Natural killer cell (primary cell): Measurements from ENCODE around the gene RBFOX1. TPM values are rescaled to one million over a fixed set of nuclear protein-coding genes. Genes with fewer than 3 reads are reported as not detected.
"Not testable (repeated sequence)": the region's sequence is repeated elsewhere in the genome, so short reads cannot be mapped to it uniquely, and the experiment has no call there.

Experiments
- ATAC-seq, 3 donors: fragments of 150-1000 bp in 2 of 3; fragments of 200-7000 bp in 1 of 3; cut with Tn5 transposase; 1 replicate in 1 of 3; 2 replicates in 2 of 3; pipeline ENCODE4 v1.10.0; 2021; ENCODE audit warnings: mild to moderate bottlenecking in 2 of 3, moderate library complexity in 2 of 3
- DNase-seq, 2 donors: peaks; one replicate each; pipeline versions ENCODE4 v3.0.0 to v3.0.0-alpha.2; 2013 to 2021; ENCODE audit warnings: mixed read lengths in 1 of 2
- H3K27ac ChIP-seq: one replicate; pipeline ENCODE4 v1.5.1; 2013; ENCODE audit warnings: mild to moderate bottlenecking, low read length
- H3K27me3 ChIP-seq: one replicate; pipeline ENCODE4 v1.6.1; 2013; ENCODE audit warnings: low read length; ENCODE audit not compliant: control insufficient read depth, insufficient read depth
- H3K36me3 ChIP-seq: one replicate; pipeline ENCODE4 v1.6.1; 2013; ENCODE audit warnings: low read length; ENCODE audit not compliant: control insufficient read depth, insufficient read depth
- H3K4me1 ChIP-seq: one replicate; pipeline ENCODE4 v1.6.1; 2013; ENCODE audit warnings: low read length; ENCODE audit not compliant: control insufficient read depth, insufficient read depth
- H3K4me3 ChIP-seq: one replicate; pipeline ENCODE4 v1.5.1; 2013; ENCODE audit warnings: low read length
- H3K9me3 ChIP-seq: one replicate; pipeline ENCODE4 v1.6.1; 2013; ENCODE audit warnings: low read length; ENCODE audit not compliant: control insufficient read depth, insufficient read depth
- H3K27ac Mint-ChIP-seq, 2 donors: one replicate each; pipeline ENCODE4 v1.8.0; 2022; ENCODE audit warnings: mild to moderate bottlenecking in 2 of 2, mixed read lengths in 2 of 2, moderate library complexity in 1 of 2
- H3K27me3 Mint-ChIP-seq, 2 donors: one replicate each; pipeline ENCODE4 v1.8.0; 2022; ENCODE audit warnings: low read depth in 2 of 2, mixed read lengths in 2 of 2
- H3K36me3 Mint-ChIP-seq: one replicate; pipeline ENCODE4 v1.8.0; 2022; ENCODE audit warnings: mixed read lengths
- H3K4me1 Mint-ChIP-seq, 2 donors: one replicate each; pipeline ENCODE4 v1.8.0; 2022; ENCODE audit warnings: mixed read lengths in 2 of 2
- H3K4me3 Mint-ChIP-seq: one replicate; pipeline ENCODE4 v1.8.0; 2022; ENCODE audit warnings: mild to moderate bottlenecking, moderate library complexity, mixed read lengths
- H3K9me3 Mint-ChIP-seq, 2 donors: one replicate each; pipeline ENCODE4 v1.8.0; 2022; ENCODE audit warnings: mixed read lengths in 2 of 2
- CTCF ChIP-seq: fragments of 200-600 bp; IDR thresholded peaks from one replicate; pipeline ENCODE4 v1.8.0; 2022; ENCODE audit warnings: antibody characterized with exemption
- WGBS: methylation state at CpG from one replicate; pipeline ENCODE4 v1.1.7; 2013; ENCODE audit warnings: missing lambda C conversion rate; ENCODE audit not compliant: insufficient coverage; 5-methylcytosine and 5-hydroxymethylcytosine counted together
- intact Hi-C: fragments of 100-400 bp; cut with micrococcal nuclease; formaldehyde crosslinking; loops from one replicate; pipeline ENCODE4 v1.14.2; 2022
- total RNA-seq, 4 donors: library from RNA; stranded (reverse); fragments of 120-200 nt in 1 of 4; gene quantifications; one replicate each; pipeline versions ENCODE4 v1.2.3 to v1.2.4, GENCODE V29; 2013 to 2022

RBFOX1 gene
- total RNA-seq, 3 donors from 2014 or later (not counting 1 experiment from before 2014, with no cell fraction given), result not detected

GRCh38 chr16:7492122-7492521 is 159.5 kb downstream of the RBFOX1 start:
- no CpG with 5 or more reads among the region's 1 CpG for WGBS
- no peaks in the 10 kb centered on the region for H3K4me1 Mint-ChIP-seq

GRCh38 chr16:7493133-7493532 is 160.5 kb downstream of the RBFOX1 start:
- Histone ChIP-seq H3K27ac (no peak overlapping the region), H3K36me3 (no peaks in the 10 kb centered on the region), H3K4me3 (no peak overlapping the region), H3K4me1 (no peaks in the 10 kb centered on the region), H3K9me3 (peaks cover 6% of the 10 kb centered on the region), H3K27me3 (no peaks in the 10 kb centered on the region)
- Mint-ChIP-seq H3K4me1 (no peaks in the 10 kb centered on the region), H3K36me3 (no peaks in the 10 kb centered on the region), H3K4me3 (no peak overlapping the region), H3K9me3 (peaks cover 8 to 14% of the 10 kb centered on the region in 2 donors), H3K27ac (no peak overlapping the region), H3K27me3 (no peaks in the 10 kb centered on the region)
- WGBS, result 61% methylated on average over 4 of the region's 6 CpGs
- no peak for DNase-seq
- no peak for ATAC-seq
- intact Hi-C loops, result no loop called here
- TF ChIP-seq CTCF, result no peak

More at GRCh38 chr16:7492122-7492521, 159.5 kb downstream of the RBFOX1 start:
- Histone ChIP-seq H3K9me3 (peaks cover 6% of the 10 kb centered on the region), H3K36me3 (no peaks in the 10 kb centered on the region), H3K27me3 (no peaks in the 10 kb centered on the region), H3K27ac (no peak overlapping the region), H3K4me3 (no peak overlapping the region), H3K4me1 (no peaks in the 10 kb centered on the region)
- Mint-ChIP-seq H3K27me3 (no peaks in the 10 kb centered on the region), H3K9me3 (peaks cover 7 to 13% of the 10 kb centered on the region in 2 donors), H3K36me3 (no peaks in the 10 kb centered on the region), H3K4me3 (no peak overlapping the region), H3K27ac (no peak overlapping the region)
- DNase-seq (no peak), ATAC-seq (no peak)
- intact Hi-C loops, result no loop called here
- TF ChIP-seq CTCF, result no peak

- no peaks in the 10 kb centered on the region for H3K36me3 Mint-ChIP-seq
- Histone ChIP-seq H3K36me3 (no peaks in the 10 kb centered on the region), H3K27ac (no peak overlapping the region), H3K4me1 (no peaks in the 10 kb centered on the region), H3K9me3 (peaks cover 3% of the 10 kb centered on the region), H3K4me3 (no peak overlapping the region), H3K27me3 (no peaks in the 10 kb centered on the region)
- TF ChIP-seq CTCF, result no peak
- DNase-seq (no peak), ATAC-seq (no peak)
- 76% methylated on average over 2 of the region's 4 CpGs for WGBS
- no peaks in the 10 kb centered on the region for H3K27me3 Mint-ChIP-seq
- no peak overlapping the region for H3K27ac Mint-ChIP-seq
- intact Hi-C loops, result no loop called here
- H3K4me3 Mint-ChIP-seq, result no peak overlapping the region
- H3K4me1 Mint-ChIP-seq, result no peaks in the 10 kb centered on the region
- peaks cover 2 to 7% of the 10 kb centered on the region in 2 donors for H3K9me3 Mint-ChIP-seq
Observed at GRCh38 chr16:7497691-7498090, 165.0 kb downstream of the RBFOX1 start.

DNA sequence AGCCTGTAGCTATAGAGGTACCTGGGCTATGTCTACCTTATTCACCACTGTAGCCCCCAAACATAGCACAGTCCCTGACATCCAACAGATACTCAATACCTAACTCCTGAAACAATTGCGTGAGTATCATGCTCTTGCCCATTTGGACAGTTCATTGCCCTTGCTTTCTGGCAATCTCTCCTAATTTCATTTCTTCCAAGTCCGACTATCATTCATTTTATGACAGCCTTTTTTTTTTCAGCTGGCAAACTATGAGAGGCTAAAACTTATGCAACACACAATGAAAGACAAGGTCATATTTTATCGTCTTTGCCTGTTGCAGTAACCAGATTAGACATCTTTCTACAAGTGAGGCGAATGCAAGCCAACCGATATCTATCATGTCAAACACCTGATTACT is 169.2 kb downstream of the RBFOX1 start:
- DNase-seq, result no peak
- no peak overlapping the region for H3K27ac ChIP-seq
- no peak overlapping the region for H3K4me3 Mint-ChIP-seq
- ATAC-seq, result no peak
- H3K4me1 ChIP-seq, result no peaks in the 10 kb centered on the region
- intact Hi-C loops, result no loop called here
- H3K27me3 ChIP-seq, result no peaks in the 10 kb centered on the region
- H3K9me3 Mint-ChIP-seq, result peaks cover 2 to 7% of the 10 kb centered on the region in 2 donors
- no peaks in the 10 kb centered on the region for H3K27me3 Mint-ChIP-seq
- no peaks in the 10 kb centered on the region for H3K9me3 ChIP-seq
- H3K4me1 Mint-ChIP-seq, result no peaks in the 10 kb centered on the region
- whole genome bisulfite sequencing, result 89% methylated on average over 5 of the region's 5 CpGs
- H3K36me3 Mint-ChIP-seq, result no peaks in the 10 kb centered on the region
- H3K36me3 ChIP-seq, result no peaks in the 10 kb centered on the region
- TF ChIP-seq CTCF, result no peak
- H3K4me3 ChIP-seq, result no peak overlapping the region
- H3K27ac Mint-ChIP-seq, result no peak overlapping the region

DNA sequence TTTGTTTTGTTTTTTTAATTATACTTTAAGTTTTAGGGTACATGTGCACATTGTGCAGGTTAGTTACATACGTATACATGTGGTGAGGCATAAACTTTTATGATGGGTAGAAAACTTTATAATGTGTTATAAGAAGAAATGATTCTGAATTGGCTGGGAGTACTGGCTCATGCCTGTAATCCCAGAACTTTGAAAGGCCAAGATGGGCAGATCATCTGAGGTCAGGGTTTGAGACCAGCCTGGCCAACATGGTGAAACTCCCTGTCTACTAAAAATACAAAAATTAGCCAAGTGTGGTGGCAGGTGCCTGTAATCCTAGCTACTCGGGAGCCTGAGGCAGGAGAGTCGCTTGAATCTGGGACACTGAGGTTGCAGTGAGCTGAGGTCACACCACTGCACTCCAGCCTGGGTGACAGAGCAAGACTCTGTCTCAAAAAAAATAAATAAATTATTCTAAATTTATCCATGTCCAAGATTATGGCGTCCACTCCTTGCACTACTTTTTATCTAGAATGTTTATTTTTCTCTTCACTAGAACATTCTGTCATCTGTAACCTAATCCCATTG is 170.0 kb downstream of the RBFOX1 start:
- DNase-seq, H3K4me3 Mint-ChIP-seq, H3K27me3 Mint-ChIP-seq, H3K4me1 ChIP-seq, ATAC-seq, H3K9me3 ChIP-seq, H3K27ac Mint-ChIP-seq, H3K4me1 Mint-ChIP-seq, H3K4me3 ChIP-seq, H3K27me3 ChIP-seq, H3K9me3 Mint-ChIP-seq, H3K27ac ChIP-seq, H3K36me3 ChIP-seq, intact Hi-C loops, H3K36me3 Mint-ChIP-seq: not testable (repeated sequence)
- WGBS, result 87% methylated on average over 3 of the region's 4 CpGs
